Esophagus (tissue), 2 donors: ENCODE measurements around the gene FOXA1. TPM values are rescaled to one million over a fixed set of nuclear protein-coding genes. Genes with fewer than 3 reads are reported as not detected.

Experiments used
- H3K27ac ChIP-seq, 2 donors: one replicate each; pipeline ENCODE4 v1.5.1; 2013; ENCODE audit warnings: low read depth in 2 of 2, mild to moderate bottlenecking in 2 of 2, inconsistent platforms in 1 of 2, low read length in 1 of 2, moderate library complexity in 1 of 2
- H3K27me3 ChIP-seq, 2 donors: one replicate each; pipeline ENCODE4 v1.6.1; 2013; ENCODE audit warnings: low read length in 2 of 2, control low read depth in 1 of 2, mild to moderate bottlenecking in 1 of 2; ENCODE audit not compliant: insufficient read depth in 2 of 2, control insufficient read depth in 1 of 2
- H3K36me3 ChIP-seq, 2 donors: one replicate each; pipeline ENCODE4 v1.6.1; 2013; ENCODE audit warnings: low read length in 1 of 2; ENCODE audit not compliant: control insufficient read depth in 2 of 2, insufficient read depth in 2 of 2
- H3K4me1 ChIP-seq, 2 donors: one replicate each; pipeline ENCODE4 v1.6.1; 2013; ENCODE audit warnings: low read length in 1 of 2; ENCODE audit not compliant: control insufficient read depth in 2 of 2, insufficient read depth in 2 of 2
- H3K4me3 ChIP-seq, 2 donors: one replicate each; pipeline ENCODE4 v1.5.1; 2013; ENCODE audit warnings: low read length in 2 of 2, mild to moderate bottlenecking in 2 of 2, low read depth in 1 of 2, moderate library complexity in 1 of 2
- H3K9me3 ChIP-seq, 2 donors: one replicate each; pipeline ENCODE4 v1.6.1; 2013; ENCODE audit warnings: mild to moderate bottlenecking in 2 of 2, low read depth in 1 of 2, low read length in 1 of 2, moderate library complexity in 1 of 2; ENCODE audit not compliant: control insufficient read depth in 2 of 2, insufficient read depth in 1 of 2
- WGBS, 2 donors: extraction: QIAGEN DNeasy Blood & Tissue Kit; methylation state at CpG; one replicate each; pipeline ENCODE4 v1.1.7; 2013; 5-methylcytosine and 5-hydroxymethylcytosine counted together
- polyA plus RNA-seq, 2 donors: library from polyadenylated mRNA; stranded (reverse); fragments of 200-250 nt; gene quantifications; one replicate each; pipeline ENCODE4 v1.2.3, GENCODE V29; 2013
- donor health status: healthy with polysubstance abuse.
- donor health status: Bipolar disorder and iron deficiency.

Gene FOXA1
- polyA plus RNA-seq, 2 donors, result 9.5 to 10.1 TPM

GRCh38 chr14:37590428-37591139, 4.5 kb downstream of the FOXA1 start:
- Histone ChIP-seq H3K4me3 (peak overlapping the region; percentile 26 to 79), H3K27ac (peak overlapping the region in 1 of 2 donors; percentile 17)

GRCh38 chr14:37589715-37590427, 5.2 kb downstream of the FOXA1 start:
- H3K27me3 ChIP-seq, result no peaks in the 10 kb centered on the region
- peak overlapping the region in 1 of 2 donors; percentile 79 for H3K4me3 ChIP-seq
- WGBS, 2 donors, result 11 to 20% methylated on average over 6 of the region's 6 CpGs
- H3K27ac ChIP-seq, result no peak overlapping the region
- peaks cover 0 to 2% of the 10 kb centered on the region in 2 donors for H3K36me3 ChIP-seq
- no peaks in the 10 kb centered on the region for H3K9me3 ChIP-seq
- H3K4me1 ChIP-seq, result no peaks in the 10 kb centered on the region

More at GRCh38 chr14:37590428-37591139, 4.5 kb downstream of the FOXA1 start:
- no peaks in the 10 kb centered on the region for H3K9me3 ChIP-seq
- no peaks in the 10 kb centered on the region for H3K27me3 ChIP-seq
- 15 to 21% methylated on average over 4 of the region's 4 CpGs for WGBS, 2 donors
- H3K36me3 ChIP-seq, result peaks cover 0 to 2% of the 10 kb centered on the region in 2 donors
- H3K4me1 ChIP-seq, result no peaks in the 10 kb centered on the region

GRCh38 chr14:37588956-37589714, 5.9 kb downstream of the FOXA1 start:
- Histone ChIP-seq H3K27ac (peak overlapping the region; percentile 83 to 89), H3K36me3 (peaks cover 0 to 2% of the 10 kb centered on the region in 2 donors), H3K27me3 (no peaks in the 10 kb centered on the region), H3K9me3 (no peaks in the 10 kb centered on the region), H3K4me1 (no peaks in the 10 kb centered on the region), H3K4me3 (peak overlapping the region; percentile 24 to 48)
- 9 to 13% methylated on average over 16 of the region's 16 CpGs for WGBS, 2 donors

- 9 to 11% methylated on average over 6 of the region's 6 CpGs for WGBS, 2 donors
- Histone ChIP-seq H3K4me1 (no peaks in the 10 kb centered on the region), H3K27me3 (no peaks in the 10 kb centered on the region), H3K27ac (peak overlapping the region; percentile 84 to 89), H3K4me3 (peak overlapping the region; percentile 48 to 52), H3K36me3 (peaks cover 0 to 2% of the 10 kb centered on the region in 2 donors), H3K9me3 (no peaks in the 10 kb centered on the region)
Observed at GRCh38 chr14:37588667-37588955, 6.4 kb downstream of the FOXA1 start.

- Histone ChIP-seq H3K36me3 (peaks cover 0 to 2% of the 10 kb centered on the region in 2 donors), H3K27ac (peak overlapping the region; percentile 84 to 89), H3K4me3 (peak overlapping the region; percentile 48 to 52), H3K4me1 (peaks cover 0 to 2% of the 10 kb centered on the region in 2 donors), H3K9me3 (no peaks in the 10 kb centered on the region), H3K27me3 (no peaks in the 10 kb centered on the region)
- 5 to 6% methylated on average over 61 to 63 of the region's 63 CpGs for WGBS, 2 donors
Observed at GRCh38 chr14:37587881-37588666, 7.0 kb downstream of the FOXA1 start.

GRCh38 chr14:37587131-37587803, 7.8 kb downstream of the FOXA1 start:
- Histone ChIP-seq H3K9me3 (no peaks in the 10 kb centered on the region), H3K27ac (peak overlapping the region; percentile 84 to 89), H3K4me3 (peak overlapping the region; percentile 48 to 52), H3K4me1 (peaks cover 0 to 2% of the 10 kb centered on the region in 2 donors), H3K36me3 (peaks cover 0 to 2% of the 10 kb centered on the region in 2 donors), H3K27me3 (no peaks in the 10 kb centered on the region)
- 9 to 12% methylated on average over 4 of the region's 4 CpGs for WGBS, 2 donors

GRCh38 chr14:37586797-37587130, 8.3 kb downstream of the FOXA1 start:
- H3K27me3 ChIP-seq, result no peaks in the 10 kb centered on the region
- no peak overlapping the region for H3K27ac ChIP-seq

GRCh38 chr14:37585971-37586796, 8.9 kb downstream of the FOXA1 start:
- Histone ChIP-seq H3K4me1 (peaks cover 0 to 2% of the 10 kb centered on the region in 2 donors), H3K36me3 (peaks cover 0 to 2% of the 10 kb centered on the region in 2 donors), H3K9me3 (no peaks in the 10 kb centered on the region), H3K27ac (peak overlapping the region; percentile 27 to 83), H3K27me3 (no peaks in the 10 kb centered on the region), H3K4me3 (peak overlapping the region in 1 of 2 donors; percentile 7)
- 9 to 11% methylated on average over 10 of the region's 10 CpGs for WGBS, 2 donors

More at GRCh38 chr14:37586797-37587130, 8.3 kb downstream of the FOXA1 start:
- H3K36me3 ChIP-seq, result peaks cover 0 to 2% of the 10 kb centered on the region in 2 donors
- H3K9me3 ChIP-seq, result no peaks in the 10 kb centered on the region
- no peak overlapping the region for H3K4me3 ChIP-seq
- peaks cover 0 to 2% of the 10 kb centered on the region in 2 donors for H3K4me1 ChIP-seq
- WGBS, 2 donors, result 0 to 2% methylated on average over 1 of the region's 1 CpG
